Mesothelial cell of epicardium (in vitro differentiated cells): Measurements from ENCODE around the gene ZNF230. TPM values are rescaled to one million over a fixed set of nuclear protein-coding genes. Genes with fewer than 3 reads are reported as not detected.

Experiments used
- DNase-seq, 2 experiments: peaks; one replicate each; pipeline ENCODE4 v3.0.0; 2021; ENCODE audit warnings: low spot score in 2 of 2; ENCODE audit not compliant: unreplicated experiment in 2 of 2
- H3K27ac Mint-ChIP-seq: 2 replicates; pipeline ENCODE4 v1.8.0; 2021; ENCODE audit warnings: mixed read lengths
- H3K27me3 Mint-ChIP-seq: 2 replicates; pipeline ENCODE4 v1.8.0; 2021; ENCODE audit warnings: low read depth, mixed read lengths
- H3K36me3 Mint-ChIP-seq: 2 replicates; pipeline ENCODE4 v1.8.0; 2021; ENCODE audit warnings: mixed read lengths
- H3K4me1 Mint-ChIP-seq: 2 replicates; pipeline ENCODE4 v1.8.0; 2021; ENCODE audit warnings: mixed read lengths
- H3K4me3 Mint-ChIP-seq: 2 replicates; pipeline ENCODE4 v1.8.0; 2021; ENCODE audit warnings: mild to moderate bottlenecking, moderate library complexity, mixed read lengths
- H3K9me3 Mint-ChIP-seq: 2 replicates; pipeline ENCODE4 v1.8.0; 2021; ENCODE audit warnings: mixed read lengths
- total RNA-seq: library from RNA; stranded (reverse); gene quantifications from 3 replicates; pipeline ENCODE4 v1.2.1, GENCODE V29; 2021
- TF ChIP-seq, protein P1 (sequence below): fragments of 200-600 bp; sonication (generic); IDR thresholded peaks from one replicate; pipeline ENCODE4 v1.5.0; 2021; ENCODE audit warnings: antibody characterized with exemption; ENCODE audit not compliant: unreplicated experiment

Gene ZNF230
- 4.0 to 4.5 TPM (median 4.5 TPM) in 3 replicates for total RNA-seq

DNA sequence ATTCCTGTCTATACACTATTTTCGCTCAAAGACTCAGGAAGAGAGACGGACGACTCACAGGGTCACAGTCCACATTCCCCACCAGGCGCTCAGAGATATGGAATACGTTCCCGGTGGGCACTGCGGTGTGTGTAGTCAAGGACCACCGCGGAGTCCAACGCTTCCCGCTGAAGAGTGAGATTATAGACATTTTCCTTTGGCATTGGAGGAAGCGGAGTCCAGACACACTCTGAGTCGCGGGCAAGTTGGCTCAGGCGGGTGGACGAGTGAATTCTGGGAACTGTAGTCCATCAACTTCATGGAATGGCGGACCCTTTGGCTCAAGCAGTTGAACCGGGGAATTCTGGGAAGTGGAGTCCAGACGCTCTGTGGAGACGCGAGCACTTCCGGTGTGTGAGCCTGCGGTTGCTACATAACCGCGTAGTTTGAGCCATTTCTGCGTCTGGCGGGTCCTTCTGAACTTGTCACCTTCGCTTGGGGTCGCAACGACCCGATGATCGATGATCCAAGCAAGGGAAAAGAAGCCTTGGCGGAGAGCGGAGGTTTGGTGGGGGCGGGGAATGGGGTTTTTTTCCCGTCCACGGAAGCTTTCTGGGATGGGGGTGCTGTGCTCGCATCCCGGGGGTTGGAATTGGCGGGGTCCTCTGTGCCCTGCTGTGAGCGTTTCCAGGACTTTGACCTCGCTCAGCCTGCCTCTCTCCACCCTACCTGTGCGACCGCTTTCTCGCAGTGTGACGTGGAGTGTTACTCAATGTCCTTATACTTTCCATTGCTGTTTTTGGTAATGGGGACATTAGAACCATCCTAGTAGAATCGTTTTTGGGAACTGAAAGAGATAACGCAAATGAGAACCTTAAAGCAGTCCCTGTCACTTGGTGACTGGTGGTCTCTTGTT lies at the start of gene ZNF230:
TSS of gene ZNF230 (plus strand) at position 392 of the 895 bp plus-strand sequence. CDS start 4,122 bp downstream, outside the sequence.
- Mint-ChIP-seq H3K27me3 (no peaks in the 10 kb centered on the region), H3K36me3 (peaks cover 31% of the 10 kb centered on the region), H3K27ac (peak within 1 kb of the TSS; percentile 96), H3K4me1 (peaks cover 15% of the 10 kb centered on the region), H3K4me3 (peak within 1 kb of the TSS; percentile 99), H3K9me3 (peaks cover 33% of the 10 kb centered on the region)
- TF ChIP-seq, protein P1, sequence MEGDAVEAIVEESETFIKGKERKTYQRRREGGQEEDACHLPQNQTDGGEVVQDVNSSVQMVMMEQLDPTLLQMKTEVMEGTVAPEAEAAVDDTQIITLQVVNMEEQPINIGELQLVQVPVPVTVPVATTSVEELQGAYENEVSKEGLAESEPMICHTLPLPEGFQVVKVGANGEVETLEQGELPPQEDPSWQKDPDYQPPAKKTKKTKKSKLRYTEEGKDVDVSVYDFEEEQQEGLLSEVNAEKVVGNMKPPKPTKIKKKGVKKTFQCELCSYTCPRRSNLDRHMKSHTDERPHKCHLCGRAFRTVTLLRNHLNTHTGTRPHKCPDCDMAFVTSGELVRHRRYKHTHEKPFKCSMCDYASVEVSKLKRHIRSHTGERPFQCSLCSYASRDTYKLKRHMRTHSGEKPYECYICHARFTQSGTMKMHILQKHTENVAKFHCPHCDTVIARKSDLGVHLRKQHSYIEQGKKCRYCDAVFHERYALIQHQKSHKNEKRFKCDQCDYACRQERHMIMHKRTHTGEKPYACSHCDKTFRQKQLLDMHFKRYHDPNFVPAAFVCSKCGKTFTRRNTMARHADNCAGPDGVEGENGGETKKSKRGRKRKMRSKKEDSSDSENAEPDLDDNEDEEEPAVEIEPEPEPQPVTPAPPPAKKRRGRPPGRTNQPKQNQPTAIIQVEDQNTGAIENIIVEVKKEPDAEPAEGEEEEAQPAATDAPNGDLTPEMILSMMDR = no peak
- peak; percentile 74 to 79 for DNase-seq

DNA sequence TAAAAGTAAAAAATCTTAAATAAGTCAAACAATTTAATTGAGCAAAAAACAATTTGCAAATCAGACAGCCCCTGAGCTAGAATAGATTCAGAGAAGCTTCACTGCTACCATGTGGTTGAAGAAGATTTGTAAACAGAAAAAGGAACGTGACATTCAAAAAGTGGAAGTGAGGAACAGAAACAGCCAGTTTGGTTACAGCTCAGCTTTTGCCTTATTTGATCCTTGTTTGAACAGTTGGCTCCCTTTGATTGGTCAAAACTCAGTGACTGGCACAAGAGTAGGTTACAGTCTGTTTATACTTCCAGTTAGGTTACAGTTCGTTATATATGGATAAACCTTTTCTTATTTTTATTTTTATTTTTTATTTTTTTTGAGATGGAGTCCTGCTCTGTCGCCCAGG lies 45.9 kb upstream of the ZNF230 start:
- Mint-ChIP-seq H3K4me3 (no peak overlapping the region), H3K9me3 (peaks cover 70% of the 10 kb centered on the region), H3K27ac (no peak overlapping the region), H3K27me3 (no peaks in the 10 kb centered on the region), H3K36me3 (peaks cover 69% of the 10 kb centered on the region), H3K4me1 (no peaks in the 10 kb centered on the region)
- DNase-seq = no peak
- TF ChIP-seq, protein P1 = no peak

DNA sequence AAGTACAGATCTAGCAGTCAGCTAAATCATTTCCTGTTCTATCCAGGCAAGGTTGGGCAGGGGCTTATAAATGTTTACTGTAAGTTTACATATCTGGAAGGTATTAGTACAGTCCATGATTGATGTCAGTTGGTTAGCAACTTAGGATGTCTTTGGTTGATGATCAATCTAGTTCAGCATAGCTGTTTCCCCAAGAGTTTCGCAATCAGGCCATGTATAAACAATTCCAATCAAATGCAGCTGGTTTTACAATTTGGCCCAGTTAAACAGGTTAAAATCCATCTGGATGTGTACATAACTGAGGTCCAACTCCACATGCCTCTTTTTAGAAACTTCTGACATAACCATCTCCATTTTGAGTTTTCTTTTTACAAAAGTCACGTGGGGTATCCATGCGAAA lies 44.9 kb upstream of the ZNF230 start:
- Mint-ChIP-seq H3K4me1 (no peaks in the 10 kb centered on the region), H3K27me3 (no peaks in the 10 kb centered on the region), H3K4me3 (no peak overlapping the region), H3K9me3 (peaks cover 76% of the 10 kb centered on the region), H3K27ac (no peak overlapping the region), H3K36me3 (peaks cover 74% of the 10 kb centered on the region)
- no peak for DNase-seq
- TF ChIP-seq, protein P1 = no peak

DNA sequence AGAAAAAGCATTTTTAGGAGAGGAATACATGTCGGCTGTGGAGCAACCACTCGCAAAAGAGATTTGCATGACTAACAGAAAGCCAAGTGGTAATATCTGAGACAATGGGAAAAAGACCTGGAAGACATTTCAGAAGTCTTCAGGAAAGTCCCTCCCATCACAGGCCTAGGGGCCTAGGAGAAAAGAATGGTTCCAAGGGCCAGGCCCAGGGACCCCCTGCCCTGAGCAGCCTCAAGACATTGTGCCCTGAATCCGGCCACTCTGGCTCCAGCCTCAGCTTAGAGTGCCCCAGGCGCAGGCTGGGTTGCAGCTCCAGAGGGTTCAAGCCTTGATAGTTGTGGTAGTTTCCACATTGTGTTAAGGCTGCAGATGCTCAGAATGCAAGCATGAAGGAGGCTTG lies 42.3 kb upstream of the ZNF230 start:
- Mint-ChIP-seq H3K36me3 (peaks cover 78% of the 10 kb centered on the region), H3K4me1 (no peaks in the 10 kb centered on the region), H3K27me3 (no peaks in the 10 kb centered on the region), H3K27ac (no peak overlapping the region), H3K4me3 (no peak overlapping the region), H3K9me3 (peaks cover 83% of the 10 kb centered on the region)
- DNase-seq = no peak
- TF ChIP-seq, protein P1 = no peak

DNA sequence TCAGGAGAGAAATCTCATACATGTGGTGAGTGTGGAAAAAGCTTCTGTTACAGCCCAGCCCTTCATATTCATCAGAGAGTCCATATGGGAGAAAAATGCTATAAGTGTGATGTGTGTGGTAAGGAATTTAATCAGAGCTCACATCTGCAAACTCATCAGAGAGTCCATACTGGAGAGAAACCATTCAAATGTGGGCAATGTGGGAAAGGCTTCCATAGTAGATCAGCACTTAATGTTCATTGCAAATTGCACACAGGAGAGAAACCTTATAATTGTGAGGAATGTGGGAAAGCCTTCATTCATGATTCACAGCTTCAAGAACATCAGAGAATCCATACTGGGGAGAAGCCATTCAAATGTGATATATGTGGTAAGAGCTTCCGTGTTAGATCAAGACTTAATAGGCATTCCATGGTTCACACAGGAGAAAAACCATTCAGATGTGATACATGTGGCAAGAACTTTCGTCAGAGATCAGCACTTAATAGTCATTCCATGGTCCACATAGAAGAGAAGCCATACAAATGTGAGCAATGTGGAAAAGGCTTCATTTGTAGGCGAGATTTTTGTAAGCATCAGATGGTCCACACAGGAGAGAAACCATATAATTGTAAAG lies 36.6 kb upstream of the ZNF230 start:
- Mint-ChIP-seq H3K36me3 (peaks cover 90% of the 10 kb centered on the region), H3K27ac (no peak overlapping the region), H3K4me3 (no peak overlapping the region), H3K27me3 (no peaks in the 10 kb centered on the region), H3K4me1 (no peaks in the 10 kb centered on the region), H3K9me3 (peaks cover 82% of the 10 kb centered on the region)
- TF ChIP-seq, protein P1 = no peak
- DNase-seq = no peak
